HEK293 (cell line): ENCODE data around the gene PLP2.

Experiments used
- GLIS1 ChIP-seq: fragments of 450-650 bp; formaldehyde crosslinking; IDR thresholded peaks from 2 replicates; pipeline ENCODE4 v1.5.1; 2016; ENCODE audit warnings: missing biosample characterization, missing genetic modification characterization
- SP2 ChIP-seq: fragments of 450-650 bp; formaldehyde crosslinking; IDR thresholded peaks from 2 replicates; pipeline ENCODE4 v1.5.1; 2016; ENCODE audit warnings: missing biosample characterization, missing genetic modification characterization
- ZNF341 ChIP-seq: fragments of 450-650 bp; formaldehyde crosslinking; IDR thresholded peaks from 2 replicates; pipeline ENCODE4; 2016; ENCODE audit warnings: low read depth, missing biosample characterization, missing genetic modification characterization
- ZNF510 ChIP-seq: fragments of 450-650 bp; formaldehyde crosslinking; IDR thresholded peaks from 2 replicates; pipeline ENCODE4 v1.5.1; 2018; ENCODE audit warnings: mild to moderate bottlenecking, missing genetic modification characterization, missing biosample characterization; ENCODE audit not compliant: insufficient replicate concordance
- ZNF558 ChIP-seq: fragments of 450-650 bp; formaldehyde crosslinking; IDR thresholded peaks from 2 replicates; pipeline ENCODE4 v1.5.1; 2016; ENCODE audit warnings: missing biosample characterization, missing genetic modification characterization
- ZNF660 ChIP-seq: fragments of 450-650 bp; IDR thresholded peaks from 2 replicates; pipeline ENCODE4 v1.5.1; 2018; ENCODE audit warnings: missing biosample characterization, mild to moderate bottlenecking, missing genetic modification characterization
- ZSCAN16 ChIP-seq: fragments of 450-650 bp; formaldehyde crosslinking; IDR thresholded peaks from 2 replicates; pipeline ENCODE4 v1.5.1; 2016; ENCODE audit warnings: missing biosample characterization, missing genetic modification characterization
- TF ChIP-seq, protein P1 (sequence below): fragments of 450-650 bp; formaldehyde crosslinking; IDR thresholded peaks from 2 replicates; pipeline ENCODE4 v1.5.1; 2016; ENCODE audit warnings: missing biosample characterization, missing genetic modification characterization

DNA sequence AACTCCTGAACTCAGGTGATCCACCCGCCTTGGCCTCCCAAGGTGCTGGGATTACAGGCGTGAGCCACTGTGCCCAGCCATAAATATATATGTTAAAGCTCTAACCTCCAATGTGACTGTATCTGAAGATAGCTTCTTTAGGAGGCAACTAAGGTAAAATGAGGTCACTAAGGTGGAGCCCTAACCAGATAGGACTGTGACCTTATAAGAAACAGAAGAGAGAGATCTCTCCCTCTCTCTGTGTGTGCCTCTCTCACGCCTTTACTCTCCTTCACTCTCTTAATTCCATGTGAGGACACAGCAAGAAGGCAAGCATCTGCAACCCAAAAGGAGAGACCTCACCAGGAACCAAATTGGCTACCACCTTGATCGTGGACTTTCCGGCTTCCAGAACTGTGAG is 10.1 kb upstream of the PLP2 start:
- no peak for TF ChIP-seq ZNF510 (tag by site-specific recombination)
- no peak for TF ChIP-seq ZNF558 (tag by site-specific recombination)
- TF ChIP-seq GLIS1: no peak; the same call in 1 of the 2 replicates
- TF ChIP-seq SP2 (tag by site-specific recombination): no peak
- TF ChIP-seq ZSCAN16 (tag by site-specific recombination): no peak
- no peak for TF ChIP-seq ZNF660
- no peak for TF ChIP-seq ZNF341 (tag by site-specific recombination)
- TF ChIP-seq, protein P1, sequence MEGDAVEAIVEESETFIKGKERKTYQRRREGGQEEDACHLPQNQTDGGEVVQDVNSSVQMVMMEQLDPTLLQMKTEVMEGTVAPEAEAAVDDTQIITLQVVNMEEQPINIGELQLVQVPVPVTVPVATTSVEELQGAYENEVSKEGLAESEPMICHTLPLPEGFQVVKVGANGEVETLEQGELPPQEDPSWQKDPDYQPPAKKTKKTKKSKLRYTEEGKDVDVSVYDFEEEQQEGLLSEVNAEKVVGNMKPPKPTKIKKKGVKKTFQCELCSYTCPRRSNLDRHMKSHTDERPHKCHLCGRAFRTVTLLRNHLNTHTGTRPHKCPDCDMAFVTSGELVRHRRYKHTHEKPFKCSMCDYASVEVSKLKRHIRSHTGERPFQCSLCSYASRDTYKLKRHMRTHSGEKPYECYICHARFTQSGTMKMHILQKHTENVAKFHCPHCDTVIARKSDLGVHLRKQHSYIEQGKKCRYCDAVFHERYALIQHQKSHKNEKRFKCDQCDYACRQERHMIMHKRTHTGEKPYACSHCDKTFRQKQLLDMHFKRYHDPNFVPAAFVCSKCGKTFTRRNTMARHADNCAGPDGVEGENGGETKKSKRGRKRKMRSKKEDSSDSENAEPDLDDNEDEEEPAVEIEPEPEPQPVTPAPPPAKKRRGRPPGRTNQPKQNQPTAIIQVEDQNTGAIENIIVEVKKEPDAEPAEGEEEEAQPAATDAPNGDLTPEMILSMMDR: no peak
